SW480 (cell line): Measurements from ENCODE around the gene AMY1B.
"Not testable (repeated sequence)": the region's sequence is repeated elsewhere in the genome, so short reads cannot be mapped to it uniquely, and the experiment has no call there.

Experiments
- DNase-seq: peaks from one replicate; pipeline ENCODE4 v3.0.0-alpha.2; 2016; ENCODE audit warnings: low spot score

AMY1B gene

DNA sequence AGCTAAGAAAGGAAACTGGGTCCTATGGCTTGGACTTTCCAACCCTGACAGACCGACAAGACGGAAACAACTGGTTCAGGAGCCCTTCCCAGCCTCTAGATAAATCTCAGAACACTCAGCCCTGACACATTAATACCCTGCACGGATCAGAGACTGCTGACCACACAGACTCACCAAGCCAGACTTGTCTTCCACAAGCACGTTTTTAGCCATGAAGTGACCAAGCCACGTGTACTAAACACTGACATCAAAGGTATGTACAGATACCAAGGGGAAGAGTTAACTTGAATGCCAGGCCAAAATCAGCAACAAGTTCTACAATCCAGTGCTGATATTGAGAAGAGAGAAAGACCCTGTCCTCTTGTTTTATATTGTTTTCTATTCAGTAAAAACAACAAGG lies at the start of gene AMY1B:
TSS of gene AMY1B (minus strand) at position 101 of the 400 bp plus-strand sequence. CDS start 571 bp downstream, outside the sequence.
- not testable (repeated sequence) for DNase-seq

DNA sequence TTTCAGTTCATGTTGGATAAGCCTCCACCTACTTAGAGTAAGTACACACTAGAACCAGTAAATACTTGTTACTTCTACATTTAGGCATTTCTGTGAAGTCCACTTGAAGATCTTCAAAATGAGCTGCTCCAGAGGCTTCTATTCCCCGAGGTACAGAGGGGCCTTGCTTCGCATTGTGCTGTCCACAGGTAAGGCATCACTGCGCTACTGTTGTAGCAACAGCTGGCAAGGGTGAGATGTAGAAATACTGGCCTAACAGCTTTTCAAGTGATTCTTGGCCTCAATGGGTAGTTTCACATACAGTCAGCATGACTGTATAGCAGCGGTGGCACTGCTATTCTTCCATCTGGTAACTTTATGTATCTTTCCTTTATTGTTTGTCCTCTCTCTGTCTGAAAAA lies 49.0 kb upstream of the AMY1B start:
- not testable (repeated sequence) for DNase-seq

DNA sequence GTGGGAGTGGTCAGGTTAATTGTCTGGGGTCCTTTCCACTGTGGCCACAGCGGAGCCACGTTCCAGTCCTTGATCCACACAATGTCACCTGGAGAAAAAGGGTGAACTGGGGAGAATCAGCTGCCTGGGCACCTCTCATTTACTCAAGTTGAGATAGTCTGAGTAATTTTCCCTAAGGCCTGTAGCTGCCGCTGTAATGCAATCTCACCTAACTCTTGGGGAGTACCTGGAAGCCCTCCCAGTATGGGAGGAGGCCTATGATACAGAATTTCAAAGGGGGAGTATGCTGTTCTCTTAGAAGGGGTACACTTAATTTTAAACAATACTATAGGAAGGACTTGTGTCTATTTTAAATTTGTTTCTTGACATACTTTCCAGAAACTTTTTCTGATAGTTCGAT lies 48.4 kb upstream of the AMY1B start:
- not testable (repeated sequence) for DNase-seq

DNA sequence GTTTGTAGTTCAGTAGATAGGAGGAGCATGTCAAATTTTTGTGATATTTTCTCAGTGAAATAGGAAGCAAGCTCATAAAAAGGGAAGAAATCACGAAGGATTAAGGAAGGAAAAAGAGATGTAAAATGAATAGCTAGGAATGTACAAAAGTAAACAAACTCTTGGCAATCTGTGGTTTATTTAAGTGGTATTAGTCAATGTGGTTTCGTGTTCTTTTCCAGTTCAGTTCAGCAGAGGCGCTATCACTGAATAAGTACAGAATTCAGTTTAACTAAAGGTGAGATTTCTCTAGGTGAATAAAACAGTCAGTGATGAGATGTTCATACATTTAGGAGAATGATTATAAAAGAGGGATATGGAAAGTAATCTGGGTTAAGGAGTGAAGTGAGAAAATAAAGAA lies 42.0 kb upstream of the AMY1B start:
- DNase-seq = not testable (repeated sequence)

DNA sequence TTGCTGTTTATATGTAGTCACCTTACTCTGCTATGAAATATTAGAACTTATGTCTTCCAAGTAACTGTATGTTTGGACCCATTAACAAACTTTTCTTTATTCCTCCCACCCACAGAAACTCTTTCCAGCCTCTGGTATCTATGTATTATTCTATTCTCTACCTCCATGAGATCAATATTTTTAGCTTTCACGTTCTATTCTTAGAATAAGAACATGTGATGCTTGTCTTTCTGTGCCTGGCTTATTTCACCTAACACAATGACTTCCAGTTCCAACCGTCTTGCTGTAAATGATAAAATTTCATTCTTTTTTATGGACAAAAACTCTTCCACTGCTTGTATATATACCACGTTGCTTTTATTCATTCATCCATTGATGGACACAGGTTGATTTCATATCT lies 39.3 kb upstream of the AMY1B start:
- DNase-seq = not testable (repeated sequence)

DNA sequence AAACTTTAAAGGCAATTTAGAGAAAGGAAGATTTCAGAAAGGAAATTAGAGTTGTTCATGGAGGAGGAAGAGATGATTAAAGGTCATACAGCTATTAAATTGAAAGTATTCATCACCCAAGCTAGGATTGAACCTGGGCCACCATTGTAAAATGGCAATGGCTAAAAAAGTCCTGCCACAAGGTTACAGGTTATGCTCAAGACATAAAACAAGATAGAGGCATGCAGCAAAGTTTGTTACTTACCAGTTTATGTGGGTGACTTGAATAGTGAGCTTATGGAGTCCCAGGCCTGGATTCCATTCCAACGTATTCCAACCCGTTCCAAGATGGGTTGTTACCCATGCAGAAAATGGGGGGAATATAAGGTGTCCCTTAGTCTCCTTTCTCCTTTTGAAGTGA lies 25.5 kb upstream of the AMY1B start:
- DNase-seq = not testable (repeated sequence)

DNA sequence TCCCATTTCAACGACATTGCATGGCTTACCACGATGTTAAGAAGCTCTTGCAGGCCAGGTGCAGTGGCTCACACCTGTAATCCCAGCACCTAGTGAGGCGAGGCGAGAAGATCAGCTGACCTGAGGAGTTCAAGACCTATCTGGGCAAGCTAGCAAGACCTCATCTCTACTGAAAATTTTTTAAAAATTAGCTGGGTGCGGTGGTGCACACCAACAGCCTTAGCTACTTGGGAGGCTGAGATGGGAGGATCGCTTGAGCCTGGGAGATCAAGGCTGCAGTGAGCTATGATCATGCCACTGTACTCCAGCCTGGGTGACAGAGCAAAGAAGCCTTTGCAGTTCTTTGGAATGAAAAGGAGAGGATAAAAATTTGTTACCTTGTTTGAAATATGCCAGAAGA lies 21.4 kb upstream of the AMY1B start:
- not testable (repeated sequence) for DNase-seq

DNA sequence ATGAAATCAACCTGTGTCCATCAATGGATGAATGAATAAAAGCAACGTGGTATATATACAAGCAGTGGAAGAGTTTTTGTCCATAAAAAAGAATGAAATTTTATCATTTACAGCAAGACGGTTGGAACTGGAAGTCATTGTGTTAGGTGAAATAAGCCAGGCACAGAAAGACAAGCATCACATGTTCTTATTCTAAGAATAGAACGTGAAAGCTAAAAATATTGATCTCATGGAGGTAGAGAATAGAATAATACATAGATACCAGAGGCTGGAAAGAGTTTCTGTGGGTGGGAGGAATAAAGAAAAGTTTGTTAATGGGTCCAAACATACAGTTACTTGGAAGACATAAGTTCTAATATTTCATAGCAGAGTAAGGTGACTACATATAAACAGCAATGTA lies 14.4 kb upstream of the AMY1B start:
- DNase-seq = not testable (repeated sequence)

DNA sequence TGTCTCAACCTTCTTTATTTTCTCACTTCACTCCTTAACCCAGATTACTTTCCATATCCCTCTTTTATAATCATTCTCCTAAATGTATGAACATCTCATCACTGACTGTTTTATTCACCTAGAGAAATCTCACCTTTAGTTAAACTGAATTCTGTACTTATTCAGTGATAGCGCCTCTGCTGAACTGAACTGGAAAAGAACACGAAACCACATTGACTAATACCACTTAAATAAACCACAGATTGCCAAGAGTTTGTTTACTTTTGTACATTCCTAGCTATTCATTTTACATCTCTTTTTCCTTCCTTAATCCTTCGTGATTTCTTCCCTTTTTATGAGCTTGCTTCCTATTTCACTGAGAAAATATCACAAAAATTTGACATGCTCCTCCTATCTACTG lies 11.7 kb upstream of the AMY1B start:
- not testable (repeated sequence) for DNase-seq

DNA sequence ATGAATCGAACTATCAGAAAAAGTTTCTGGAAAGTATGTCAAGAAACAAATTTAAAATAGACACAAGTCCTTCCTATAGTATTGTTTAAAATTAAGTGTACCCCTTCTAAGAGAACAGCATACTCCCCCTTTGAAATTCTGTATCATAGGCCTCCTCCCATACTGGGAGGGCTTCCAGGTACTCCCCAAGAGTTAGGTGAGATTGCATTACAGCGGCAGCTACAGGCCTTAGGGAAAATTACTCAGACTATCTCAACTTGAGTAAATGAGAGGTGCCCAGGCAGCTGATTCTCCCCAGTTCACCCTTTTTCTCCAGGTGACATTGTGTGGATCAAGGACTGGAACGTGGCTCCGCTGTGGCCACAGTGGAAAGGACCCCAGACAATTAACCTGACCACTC lies 5.2 kb upstream of the AMY1B start:
- not testable (repeated sequence) for DNase-seq

DNA sequence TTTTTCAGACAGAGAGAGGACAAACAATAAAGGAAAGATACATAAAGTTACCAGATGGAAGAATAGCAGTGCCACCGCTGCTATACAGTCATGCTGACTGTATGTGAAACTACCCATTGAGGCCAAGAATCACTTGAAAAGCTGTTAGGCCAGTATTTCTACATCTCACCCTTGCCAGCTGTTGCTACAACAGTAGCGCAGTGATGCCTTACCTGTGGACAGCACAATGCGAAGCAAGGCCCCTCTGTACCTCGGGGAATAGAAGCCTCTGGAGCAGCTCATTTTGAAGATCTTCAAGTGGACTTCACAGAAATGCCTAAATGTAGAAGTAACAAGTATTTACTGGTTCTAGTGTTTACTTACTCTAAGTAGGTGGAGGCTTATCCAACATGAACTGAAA lies 4.7 kb upstream of the AMY1B start:
- DNase-seq = not testable (repeated sequence)

DNA sequence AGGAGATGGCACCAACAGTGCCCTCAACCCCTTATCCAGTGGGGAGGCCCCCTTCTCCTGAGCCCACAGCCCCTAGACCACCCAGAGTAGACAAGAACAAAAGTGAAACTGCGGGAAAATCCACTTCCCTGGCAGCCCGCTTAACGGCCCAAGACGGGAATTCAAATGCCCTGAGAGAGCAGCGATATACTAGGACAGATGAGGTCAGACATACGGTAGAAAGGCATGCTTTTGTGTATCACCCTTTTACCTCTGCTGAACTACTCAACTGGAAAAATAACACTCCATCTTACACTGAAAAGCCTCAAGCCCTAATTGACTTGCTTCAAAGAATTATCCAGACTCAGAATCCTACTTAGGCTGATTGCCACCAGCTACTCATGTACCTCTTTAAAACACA lies 1.4 kb upstream of the AMY1B start:
- DNase-seq = not testable (repeated sequence)

DNA sequence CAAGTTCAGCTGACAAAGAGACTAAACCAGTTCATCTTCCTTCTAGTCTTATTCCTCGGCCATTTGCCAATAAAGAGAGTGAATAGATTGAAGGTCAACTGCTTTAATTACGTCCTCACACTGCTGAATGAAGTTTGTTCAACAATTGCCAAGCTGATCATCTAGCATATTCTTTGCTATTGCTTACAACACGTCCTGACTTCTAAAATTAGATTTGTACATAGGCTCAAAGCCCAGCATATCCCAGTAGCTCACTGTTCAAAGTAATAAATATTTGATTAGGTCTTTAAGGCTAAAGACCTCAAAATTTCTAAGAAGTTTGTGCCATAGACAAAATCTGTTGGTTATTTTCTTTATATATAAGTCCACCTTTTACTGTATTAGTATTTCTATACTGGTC lies 19.7 kb downstream of the AMY1B start:
- DNase-seq = not testable (repeated sequence)

DNA sequence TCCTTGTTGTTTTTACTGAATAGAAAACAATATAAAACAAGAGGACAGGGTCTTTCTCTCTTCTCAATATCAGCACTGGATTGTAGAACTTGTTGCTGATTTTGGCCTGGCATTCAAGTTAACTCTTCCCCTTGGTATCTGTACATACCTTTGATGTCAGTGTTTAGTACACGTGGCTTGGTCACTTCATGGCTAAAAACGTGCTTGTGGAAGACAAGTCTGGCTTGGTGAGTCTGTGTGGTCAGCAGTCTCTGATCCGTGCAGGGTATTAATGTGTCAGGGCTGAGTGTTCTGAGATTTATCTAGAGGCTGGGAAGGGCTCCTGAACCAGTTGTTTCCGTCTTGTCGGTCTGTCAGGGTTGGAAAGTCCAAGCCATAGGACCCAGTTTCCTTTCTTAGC lies 40.5 kb downstream of the AMY1B start, which contains the start of gene AMY1A:
TSS of gene AMY1A (plus strand) at position 301 of the 400 bp plus-strand sequence. CDS start 571 bp downstream, outside the sequence.
- DNase-seq = not testable (repeated sequence)

DNA sequence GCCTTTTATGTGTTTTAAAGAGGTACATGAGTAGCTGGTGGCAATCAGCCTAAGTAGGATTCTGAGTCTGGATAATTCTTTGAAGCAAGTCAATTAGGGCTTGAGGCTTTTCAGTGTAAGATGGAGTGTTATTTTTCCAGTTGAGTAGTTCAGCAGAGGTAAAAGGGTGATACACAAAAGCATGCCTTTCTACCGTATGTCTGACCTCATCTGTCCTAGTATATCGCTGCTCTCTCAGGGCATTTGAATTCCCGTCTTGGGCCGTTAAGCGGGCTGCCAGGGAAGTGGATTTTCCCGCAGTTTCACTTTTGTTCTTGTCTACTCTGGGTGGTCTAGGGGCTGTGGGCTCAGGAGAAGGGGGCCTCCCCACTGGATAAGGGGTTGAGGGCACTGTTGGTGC lies 41.9 kb downstream of the AMY1B start:
- DNase-seq = not testable (repeated sequence)

DNA sequence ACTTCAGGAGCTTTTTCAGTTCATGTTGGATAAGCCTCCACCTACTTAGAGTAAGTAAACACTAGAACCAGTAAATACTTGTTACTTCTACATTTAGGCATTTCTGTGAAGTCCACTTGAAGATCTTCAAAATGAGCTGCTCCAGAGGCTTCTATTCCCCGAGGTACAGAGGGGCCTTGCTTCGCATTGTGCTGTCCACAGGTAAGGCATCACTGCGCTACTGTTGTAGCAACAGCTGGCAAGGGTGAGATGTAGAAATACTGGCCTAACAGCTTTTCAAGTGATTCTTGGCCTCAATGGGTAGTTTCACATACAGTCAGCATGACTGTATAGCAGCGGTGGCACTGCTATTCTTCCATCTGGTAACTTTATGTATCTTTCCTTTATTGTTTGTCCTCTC lies 45.1 kb downstream of the AMY1B start:
- not testable (repeated sequence) for DNase-seq

DNA sequence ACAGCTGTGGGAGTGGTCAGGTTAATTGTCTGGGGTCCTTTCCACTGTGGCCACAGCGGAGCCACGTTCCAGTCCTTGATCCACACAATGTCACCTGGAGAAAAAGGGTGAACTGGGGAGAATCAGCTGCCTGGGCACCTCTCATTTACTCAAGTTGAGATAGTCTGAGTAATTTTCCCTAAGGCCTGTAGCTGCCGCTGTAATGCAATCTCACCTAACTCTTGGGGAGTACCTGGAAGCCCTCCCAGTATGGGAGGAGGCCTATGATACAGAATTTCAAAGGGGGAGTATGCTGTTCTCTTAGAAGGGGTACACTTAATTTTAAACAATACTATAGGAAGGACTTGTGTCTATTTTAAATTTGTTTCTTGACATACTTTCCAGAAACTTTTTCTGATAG lies 45.7 kb downstream of the AMY1B start:
- DNase-seq = not testable (repeated sequence)

DNA sequence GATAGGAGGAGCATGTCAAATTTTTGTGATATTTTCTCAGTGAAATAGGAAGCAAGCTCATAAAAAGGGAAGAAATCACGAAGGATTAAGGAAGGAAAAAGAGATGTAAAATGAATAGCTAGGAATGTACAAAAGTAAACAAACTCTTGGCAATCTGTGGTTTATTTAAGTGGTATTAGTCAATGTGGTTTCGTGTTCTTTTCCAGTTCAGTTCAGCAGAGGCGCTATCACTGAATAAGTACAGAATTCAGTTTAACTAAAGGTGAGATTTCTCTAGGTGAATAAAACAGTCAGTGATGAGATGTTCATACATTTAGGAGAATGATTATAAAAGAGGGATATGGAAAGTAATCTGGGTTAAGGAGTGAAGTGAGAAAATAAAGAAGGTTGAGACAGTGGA lies 52.1 kb downstream of the AMY1B start:
- DNase-seq = not testable (repeated sequence)

DNA sequence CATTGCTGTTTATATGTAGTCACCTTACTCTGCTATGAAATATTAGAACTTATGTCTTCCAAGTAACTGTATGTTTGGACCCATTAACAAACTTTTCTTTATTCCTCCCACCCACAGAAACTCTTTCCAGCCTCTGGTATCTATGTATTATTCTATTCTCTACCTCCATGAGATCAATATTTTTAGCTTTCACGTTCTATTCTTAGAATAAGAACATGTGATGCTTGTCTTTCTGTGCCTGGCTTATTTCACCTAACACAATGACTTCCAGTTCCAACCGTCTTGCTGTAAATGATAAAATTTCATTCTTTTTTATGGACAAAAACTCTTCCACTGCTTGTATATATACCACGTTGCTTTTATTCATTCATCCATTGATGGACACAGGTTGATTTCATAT lies 54.8 kb downstream of the AMY1B start:
- not testable (repeated sequence) for DNase-seq
